Measurements from ENCODE around the gene RPL37A.

GRCh38 chr2:216537366-216537765 is 38.7 kb downstream of the RPL37A start:
- no peak for TF ChIP-seq POLR2A (IDR thresholded peaks at IDR 0.05; ENCODE audit: low read depth, low read length)
- TF ChIP-seq TAF1 (IDR thresholded peaks at IDR 0.05; ENCODE audit: low read depth, low read length), result no peak
